Stimulated activated effector memory CD8-positive, alpha-beta T cell treated with anti-CD3 and anti-CD28 coated beads, Interleukin-12 subunit alpha, Interleukin-12 subunit beta, amount 100 ng/mL, for 72 hours (primary cell): ENCODE data around the gene HERC6.
"Not testable (repeated sequence)": the region's sequence is repeated elsewhere in the genome, so short reads cannot be mapped to it uniquely, and the experiment has no call there.

Source experiments
- ATAC-seq: fragments of 150-1000 bp; cut with Tn5 transposase; 2 replicates; pipeline ENCODE4 v1.10.0; 2021
- DNase-seq, 2 donors: peaks; one replicate each; pipeline ENCODE4 v3.0.0; 2021 to 2022; ENCODE audit warnings: low spot score in 2 of 2
- H3K27ac Mint-ChIP-seq: one replicate; pipeline ENCODE4 v1.8.0; 2022; ENCODE audit warnings: mild to moderate bottlenecking, mixed read lengths
- H3K36me3 Mint-ChIP-seq: one replicate; pipeline ENCODE4 v1.8.0; 2022; ENCODE audit warnings: mild to moderate bottlenecking, mixed read lengths
- H3K4me1 Mint-ChIP-seq: one replicate; pipeline ENCODE4 v1.8.0; 2022; ENCODE audit warnings: mixed read lengths
- H3K4me3 Mint-ChIP-seq: one replicate; pipeline ENCODE4 v1.8.0; 2022; ENCODE audit warnings: mild to moderate bottlenecking, mixed read lengths
- H3K9me3 Mint-ChIP-seq: one replicate; pipeline ENCODE4 v1.8.0; 2022; ENCODE audit warnings: mixed read lengths

The HERC6 gene

DNA sequence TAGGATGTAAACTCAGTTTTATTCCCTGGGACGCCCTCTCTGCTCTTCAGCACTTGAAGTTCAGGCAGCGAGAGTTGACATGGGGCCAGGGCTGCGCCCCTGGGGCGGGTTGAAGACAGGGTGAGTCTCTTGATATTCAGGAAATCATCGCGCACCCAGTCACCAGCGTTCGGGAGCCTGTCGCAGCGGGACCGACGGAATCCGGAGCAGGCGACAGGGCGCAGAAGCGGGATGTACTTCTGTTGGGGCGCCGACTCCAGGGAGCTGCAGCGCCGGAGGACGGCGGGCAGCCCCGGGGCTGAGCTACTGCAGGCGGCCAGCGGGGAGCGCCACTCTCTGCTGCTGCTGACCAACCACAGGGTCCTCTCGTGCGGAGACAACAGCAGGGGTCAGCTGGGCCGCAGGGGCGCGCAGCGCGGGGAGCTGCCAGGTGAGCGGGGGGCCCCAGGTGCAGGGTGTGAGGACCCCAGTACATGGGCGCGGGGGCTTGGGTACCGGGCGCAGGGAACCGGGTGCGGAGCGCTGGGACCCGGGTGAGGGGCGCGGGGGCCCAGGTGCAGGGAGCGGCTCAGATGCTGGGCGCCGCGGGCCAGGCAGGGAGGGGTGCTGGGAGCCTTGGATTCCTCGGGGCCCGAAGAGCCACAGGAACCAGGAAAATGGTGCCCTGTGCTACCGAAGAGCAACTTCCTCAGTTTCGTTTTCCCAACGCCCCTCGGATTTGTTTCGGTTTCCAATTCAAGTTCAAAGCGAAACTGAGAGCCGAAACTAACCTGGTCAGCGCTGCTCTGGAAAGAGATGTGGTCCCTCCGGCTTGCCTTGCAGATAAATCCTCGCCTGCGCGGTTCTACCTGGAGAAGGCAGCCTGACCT, at the start of gene HERC6:
Gene HERC6 (plus strand): TSS at position 162 of the 869 bp plus-strand sequence. CDS start 70 bp downstream, at position 232.
- peak within 1 kb of the TSS; percentile 85 for H3K27ac Mint-ChIP-seq
- H3K36me3 Mint-ChIP-seq = no peaks in the 10 kb centered on the region
- peak within 1 kb of the TSS; percentile 77 for H3K4me3 Mint-ChIP-seq
- DNase-seq (peak; percentile 41 to 89), ATAC-seq (peak; percentile 70)
- H3K9me3 Mint-ChIP-seq = no peaks in the 10 kb centered on the region
- peaks cover 25% of the 10 kb centered on the region for H3K4me1 Mint-ChIP-seq

DNA sequence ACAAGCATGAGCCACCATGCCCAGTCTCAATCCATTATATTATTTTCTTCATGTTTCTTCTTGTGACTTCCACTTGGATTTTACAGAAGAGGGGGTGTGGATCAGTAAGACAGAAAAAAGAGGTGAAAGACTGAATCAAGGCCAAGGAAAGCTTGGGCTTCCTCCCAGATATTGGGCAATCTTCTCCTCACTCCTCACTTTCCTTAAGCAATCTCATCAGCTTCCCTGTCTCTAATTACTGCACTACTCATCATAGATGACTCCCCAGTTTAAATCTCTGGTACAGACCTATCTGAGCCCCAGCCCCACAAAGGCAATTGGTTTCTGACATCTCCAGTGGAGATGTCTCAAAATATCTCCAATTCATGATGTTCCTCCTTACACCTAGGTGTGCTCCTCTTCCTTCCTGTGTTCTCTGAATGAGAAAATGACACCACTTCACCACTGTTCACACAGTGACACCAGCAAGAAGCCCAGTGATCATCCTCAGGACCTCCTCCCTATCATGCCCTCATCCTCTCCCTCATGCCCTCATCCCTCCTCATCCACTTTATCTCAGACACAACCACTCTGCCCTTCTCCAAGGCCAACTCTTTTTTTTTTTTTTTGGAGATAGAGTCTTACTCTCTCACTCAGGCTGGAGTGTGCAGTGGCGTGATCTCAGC, 44.8 kb upstream of the HERC6 start:
- Mint-ChIP-seq H3K36me3 (no peaks in the 10 kb centered on the region), H3K27ac (peak overlapping the region; percentile 20), H3K9me3 (no peaks in the 10 kb centered on the region), H3K4me1 (peaks cover 8% of the 10 kb centered on the region), H3K4me3 (no peak overlapping the region)
- ATAC-seq (no peak), DNase-seq (no peak)

DNA sequence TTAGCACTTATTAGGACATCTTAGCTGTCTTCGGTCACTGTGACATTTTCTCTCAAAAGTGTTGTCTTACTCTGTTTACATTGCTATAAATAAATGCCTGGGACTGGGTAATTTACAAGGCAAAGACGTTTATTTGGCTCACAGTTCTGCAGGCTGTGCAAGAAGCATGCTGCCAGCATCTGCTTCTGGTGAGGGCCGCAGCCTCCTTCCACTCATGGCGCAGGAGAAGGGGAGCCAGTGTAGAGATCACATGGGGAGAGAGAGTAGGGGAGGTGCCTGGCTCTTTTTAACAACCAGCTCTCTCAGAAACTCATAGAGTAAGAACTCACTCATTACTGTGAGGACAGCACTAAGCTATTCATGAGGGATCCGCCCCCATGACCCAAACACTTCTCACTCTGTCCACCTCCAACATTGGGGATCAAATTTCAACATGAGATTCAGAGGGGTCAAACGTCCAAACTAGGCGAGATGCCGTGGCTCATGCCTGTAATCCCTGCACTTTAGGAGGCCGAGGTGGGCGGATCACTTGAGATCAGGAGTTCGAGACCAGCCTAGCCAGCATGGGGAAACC, 43.5 kb upstream of the HERC6 start:
- Mint-ChIP-seq H3K9me3 (no peaks in the 10 kb centered on the region), H3K27ac (no peak overlapping the region), H3K4me1 (peaks cover 8% of the 10 kb centered on the region), H3K4me3 (no peak overlapping the region), H3K36me3 (no peaks in the 10 kb centered on the region)
- ATAC-seq = no peak
- no peak for DNase-seq

DNA sequence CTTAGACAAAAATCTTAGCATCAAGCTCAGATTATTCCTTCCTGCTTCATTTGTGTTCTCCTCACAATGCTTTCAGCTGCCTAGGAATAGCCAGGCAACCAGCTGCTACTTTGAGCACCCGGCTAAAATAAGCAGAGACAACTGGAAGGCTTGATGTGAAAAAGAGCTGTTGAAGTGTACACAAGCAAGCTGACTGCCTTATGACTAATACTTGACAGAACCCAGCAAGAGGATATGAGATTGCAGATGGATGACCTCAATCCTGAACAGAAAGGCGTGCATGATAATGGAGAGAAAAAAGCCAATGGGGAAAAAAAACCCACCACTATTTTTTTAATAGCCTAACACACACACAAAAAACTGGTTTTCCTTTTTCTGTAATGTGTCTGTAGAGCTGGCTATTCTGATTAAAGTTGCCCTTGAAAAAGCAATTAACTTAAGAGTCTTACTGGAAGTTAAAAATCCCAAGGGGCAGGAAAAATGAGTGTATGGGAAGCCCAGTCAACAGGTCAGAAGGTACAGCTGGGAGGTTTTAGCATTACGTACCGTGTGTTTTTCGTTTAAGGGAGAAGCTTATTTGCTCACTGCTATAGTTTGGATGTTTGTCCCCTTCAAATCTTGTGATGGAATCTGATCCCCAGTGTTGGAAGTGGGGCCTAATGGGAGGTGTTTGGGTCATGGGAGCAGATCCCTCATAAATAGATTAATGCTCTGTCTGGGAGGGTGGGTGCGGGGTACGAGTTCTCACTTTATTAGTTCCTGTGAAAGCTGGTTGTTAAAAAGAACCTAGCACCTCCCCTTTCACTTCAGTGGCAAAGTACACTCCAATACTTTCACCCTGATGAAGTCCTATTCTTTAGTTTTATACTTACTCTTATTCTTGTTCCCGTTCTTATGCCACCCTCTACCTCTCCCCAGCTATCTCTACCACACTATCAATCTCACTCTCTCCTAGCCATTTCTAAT, 37.1 kb upstream of the HERC6 start:
- ATAC-seq = peak; percentile 68
- H3K27ac Mint-ChIP-seq = no peak overlapping the region

DNA sequence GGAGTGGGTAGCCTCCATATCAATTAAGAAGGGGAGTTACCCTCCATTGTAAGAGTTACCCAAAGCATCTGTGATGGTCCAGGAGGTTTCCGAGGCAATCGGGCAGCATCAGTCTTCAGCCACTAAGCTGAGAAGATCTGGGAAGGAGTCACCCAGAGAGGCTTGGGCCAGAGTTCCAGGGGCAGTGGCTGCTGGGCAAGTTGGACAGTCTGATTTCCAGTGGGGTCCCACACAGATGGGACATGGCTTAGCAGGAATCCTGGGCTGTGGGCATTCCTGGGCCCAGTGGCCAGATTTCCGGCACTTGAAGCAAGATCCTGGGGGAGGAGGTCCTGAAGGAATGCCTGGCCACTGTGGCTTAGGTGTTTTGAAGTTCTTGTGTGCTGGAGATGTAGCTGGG, 31.8 kb upstream of the HERC6 start:
- not testable (repeated sequence) for DNase-seq, H3K9me3 Mint-ChIP-seq, H3K36me3 Mint-ChIP-seq, H3K4me3 Mint-ChIP-seq, H3K4me1 Mint-ChIP-seq, ATAC-seq, H3K27ac Mint-ChIP-seq

More for the DNA sequence above, 37.1 kb upstream of the HERC6 start:
- Mint-ChIP-seq H3K4me1 (no peaks in the 10 kb centered on the region), H3K9me3 (no peaks in the 10 kb centered on the region), H3K36me3 (no peaks in the 10 kb centered on the region), H3K4me3 (no peak overlapping the region)
- DNase-seq = no peak

DNA sequence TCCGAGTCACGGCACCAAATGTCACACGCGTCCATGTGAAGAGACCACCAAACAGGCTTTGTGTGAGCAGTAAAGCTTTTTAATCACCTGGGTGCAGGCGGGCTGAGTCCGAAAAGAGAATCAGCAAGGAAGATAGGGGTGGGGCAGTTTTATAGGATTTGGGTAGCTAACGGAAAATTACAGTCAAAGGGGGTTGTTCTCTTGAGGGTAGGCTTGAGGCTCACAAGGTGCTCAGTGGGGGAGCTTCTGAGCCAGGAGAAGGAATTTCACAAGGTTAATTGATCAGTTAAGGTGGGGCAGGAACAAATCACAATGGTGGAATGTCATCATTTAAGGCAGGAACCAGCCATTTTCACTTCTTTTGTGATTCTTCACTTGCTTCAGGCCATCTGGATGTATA, 29.9 kb upstream of the HERC6 start:
- not testable (repeated sequence) for H3K4me1 Mint-ChIP-seq, H3K36me3 Mint-ChIP-seq, H3K4me3 Mint-ChIP-seq, H3K27ac Mint-ChIP-seq, H3K9me3 Mint-ChIP-seq, DNase-seq, ATAC-seq

DNA sequence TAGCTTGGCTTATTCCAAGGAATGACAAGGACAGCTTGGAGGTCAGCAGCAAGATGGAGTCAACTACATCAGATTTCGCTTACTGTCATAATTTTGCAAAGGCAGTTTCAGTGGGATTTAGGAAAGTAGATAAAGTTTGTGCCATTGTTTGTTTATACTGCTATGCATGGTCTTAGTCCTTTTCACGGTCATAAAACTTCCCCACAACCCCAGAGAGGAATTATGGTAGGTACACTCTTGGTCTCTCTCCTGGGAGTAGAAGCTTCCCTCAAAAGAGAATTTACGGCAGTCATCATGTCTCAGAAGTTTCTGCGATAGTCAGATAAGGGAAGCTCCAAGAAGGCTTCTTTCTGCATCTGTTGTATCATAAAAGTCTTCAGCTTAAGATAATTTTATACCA, 27.9 kb upstream of the HERC6 start:
- Mint-ChIP-seq H3K9me3 (no peaks in the 10 kb centered on the region), H3K36me3 (no peaks in the 10 kb centered on the region), H3K27ac (no peak overlapping the region), H3K4me3 (no peak overlapping the region), H3K4me1 (no peaks in the 10 kb centered on the region)
- DNase-seq (no peak), ATAC-seq (no peak)

DNA sequence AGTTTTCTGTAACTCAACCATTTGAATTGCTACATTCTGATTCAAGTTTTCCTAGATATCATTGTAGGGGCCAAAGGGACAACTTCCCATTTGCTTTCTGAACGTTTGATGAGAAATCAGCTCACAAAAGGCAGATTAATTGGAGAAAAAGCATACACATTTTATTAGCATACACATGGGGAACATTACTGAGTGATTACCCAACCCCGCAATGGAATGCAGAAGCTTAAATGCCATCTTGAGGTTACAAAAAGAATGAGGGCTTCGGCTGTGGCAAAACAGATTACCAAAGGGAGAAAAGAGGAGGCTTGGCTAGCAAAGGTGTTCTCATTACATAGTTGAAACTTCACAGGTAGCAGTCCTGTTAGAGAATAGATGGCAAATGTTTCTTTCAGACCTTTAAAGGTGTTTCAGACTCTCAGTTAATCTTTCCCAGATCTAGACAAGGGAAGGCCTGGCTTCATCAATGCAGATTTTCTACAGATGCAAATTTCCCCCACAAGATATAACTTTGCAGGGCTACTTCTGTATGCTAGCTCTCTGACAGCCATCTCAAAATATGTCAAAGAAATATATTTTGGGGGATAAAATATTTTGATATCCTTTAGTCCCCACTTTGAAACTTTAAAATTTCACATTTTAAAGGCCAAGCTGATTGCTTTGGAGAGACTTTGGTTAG, 26.5 kb upstream of the HERC6 start:
- Mint-ChIP-seq H3K9me3 (no peaks in the 10 kb centered on the region), H3K4me1 (no peaks in the 10 kb centered on the region), H3K36me3 (no peaks in the 10 kb centered on the region), H3K4me3 (no peak overlapping the region), H3K27ac (no peak overlapping the region)
- no peak for ATAC-seq
- no peak for DNase-seq

DNA sequence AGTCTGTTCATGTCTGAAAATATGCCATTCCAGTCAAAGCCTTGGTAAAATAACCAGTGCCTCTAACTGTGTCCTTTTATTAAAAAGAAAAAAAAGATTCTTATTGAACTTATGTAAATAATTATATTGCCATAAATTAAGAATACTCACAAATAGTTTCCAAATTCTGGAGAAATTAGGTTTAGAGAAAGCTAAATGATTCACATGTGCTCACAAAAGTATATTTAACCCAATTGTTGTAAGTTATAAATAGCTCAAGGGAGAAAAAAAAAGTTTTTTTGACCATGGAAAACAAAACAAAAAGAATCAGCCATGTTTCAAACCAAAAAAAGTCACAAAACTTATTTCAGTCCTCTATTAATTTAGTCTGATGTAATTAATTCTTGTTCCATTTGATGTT, 25.3 kb upstream of the HERC6 start:
- ATAC-seq = no peak

DNA sequence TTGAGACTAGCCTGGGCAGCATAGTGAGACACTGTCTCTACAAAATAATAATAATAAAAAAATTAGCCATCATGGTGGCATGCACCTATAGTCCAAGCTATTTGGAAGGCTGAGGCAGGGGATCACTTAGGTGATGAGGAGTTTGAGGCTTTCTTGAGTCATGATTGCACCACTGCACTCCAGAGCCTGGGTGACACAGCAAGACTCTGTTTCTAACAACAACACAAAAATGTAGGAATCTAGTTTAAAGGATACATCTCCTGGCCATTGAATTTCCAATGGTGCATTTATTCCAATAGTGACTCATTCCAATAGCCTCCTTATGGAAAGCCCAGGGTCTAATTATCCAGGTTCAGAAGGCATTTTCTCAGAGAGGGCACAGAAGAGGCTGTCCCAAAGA, 21.9 kb upstream of the HERC6 start:
- no peaks in the 10 kb centered on the region for H3K9me3 Mint-ChIP-seq
- H3K4me1 Mint-ChIP-seq = no peaks in the 10 kb centered on the region
- no peaks in the 10 kb centered on the region for H3K36me3 Mint-ChIP-seq
- H3K4me3 Mint-ChIP-seq = no peak overlapping the region
- ATAC-seq (no peak), DNase-seq (no peak)
- H3K27ac Mint-ChIP-seq = no peak overlapping the region

More for the DNA sequence above, 25.3 kb upstream of the HERC6 start:
- Mint-ChIP-seq H3K4me3 (no peak overlapping the region), H3K27ac (no peak overlapping the region), H3K36me3 (no peaks in the 10 kb centered on the region), H3K9me3 (no peaks in the 10 kb centered on the region), H3K4me1 (no peaks in the 10 kb centered on the region)
- DNase-seq = no peak

DNA sequence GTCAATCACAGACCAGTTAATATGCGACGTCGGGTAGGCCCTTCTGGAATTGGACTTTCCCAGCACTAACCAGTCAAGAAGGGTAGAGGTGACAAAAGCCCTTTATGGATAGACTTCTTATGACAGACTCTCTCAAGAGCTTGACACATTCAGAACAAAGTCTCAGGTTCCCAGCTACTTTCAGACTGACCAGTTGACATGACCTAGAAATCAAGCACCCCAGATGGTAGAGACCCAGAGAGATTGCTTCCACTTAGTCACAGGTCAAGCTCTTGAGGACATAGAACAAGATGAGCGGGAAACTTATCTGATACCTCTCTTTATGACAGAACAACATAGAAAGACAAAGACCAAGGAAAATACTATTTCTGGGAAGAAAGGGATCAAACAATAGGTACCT, 21.4 kb upstream of the HERC6 start:
- H3K36me3 Mint-ChIP-seq = no peaks in the 10 kb centered on the region
- no peak overlapping the region for H3K4me3 Mint-ChIP-seq
- H3K4me1 Mint-ChIP-seq = no peaks in the 10 kb centered on the region

DNA sequence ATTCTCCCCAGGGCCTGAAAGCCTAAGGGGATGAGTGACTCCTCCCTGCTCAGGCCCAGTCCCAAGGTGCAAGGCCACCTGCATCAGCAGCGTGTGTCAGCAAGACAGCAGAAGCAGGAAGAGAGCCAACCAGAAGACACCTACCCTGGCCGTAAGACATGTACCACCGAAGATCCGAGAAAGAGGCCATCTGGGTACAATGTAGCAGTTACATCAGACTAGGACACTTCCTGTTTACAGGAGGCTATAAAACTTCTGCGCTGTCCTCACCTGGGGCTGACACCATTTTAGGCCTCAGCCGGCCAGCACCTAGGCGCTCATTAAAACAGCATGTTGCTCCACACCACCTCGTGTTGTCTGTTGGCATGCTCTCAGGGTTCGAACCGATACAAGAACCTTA, 19.1 kb upstream of the HERC6 start:
- peaks cover 8% of the 10 kb centered on the region for H3K9me3 Mint-ChIP-seq
- H3K36me3 Mint-ChIP-seq = no peaks in the 10 kb centered on the region
- ATAC-seq = no peak
- no peak overlapping the region for H3K27ac Mint-ChIP-seq
- no peak overlapping the region for H3K4me3 Mint-ChIP-seq
- DNase-seq = no peak
- no peaks in the 10 kb centered on the region for H3K4me1 Mint-ChIP-seq

More for the DNA sequence above, 21.4 kb upstream of the HERC6 start:
- H3K9me3 Mint-ChIP-seq = no peaks in the 10 kb centered on the region
- no peak overlapping the region for H3K27ac Mint-ChIP-seq
- DNase-seq = no peak
- ATAC-seq = no peak

DNA sequence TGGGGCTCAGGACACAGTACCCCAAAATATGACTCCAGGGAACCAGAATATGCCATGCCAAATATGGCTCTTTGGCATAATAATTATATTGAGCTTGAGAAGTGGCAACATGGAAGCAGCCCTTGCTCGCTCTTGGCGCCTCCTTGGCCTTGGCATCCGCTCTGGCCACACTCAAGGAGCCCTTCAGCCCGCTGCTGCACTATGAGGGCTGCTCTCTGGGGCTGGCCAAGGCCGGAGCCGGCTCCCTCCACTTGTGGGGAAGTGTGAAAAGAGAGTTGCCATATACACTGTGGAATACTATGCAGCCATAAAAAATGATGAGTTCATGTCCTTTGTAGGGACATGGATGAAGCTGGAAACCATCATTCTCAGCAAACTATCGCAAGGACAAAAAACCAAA, 18.4 kb upstream of the HERC6 start:
- Mint-ChIP-seq H3K36me3 (no peaks in the 10 kb centered on the region), H3K4me3 (no peak overlapping the region), H3K9me3 (peaks cover 8% of the 10 kb centered on the region), H3K4me1 (no peaks in the 10 kb centered on the region), H3K27ac (no peak overlapping the region)
- DNase-seq (no peak), ATAC-seq (no peak)

DNA sequence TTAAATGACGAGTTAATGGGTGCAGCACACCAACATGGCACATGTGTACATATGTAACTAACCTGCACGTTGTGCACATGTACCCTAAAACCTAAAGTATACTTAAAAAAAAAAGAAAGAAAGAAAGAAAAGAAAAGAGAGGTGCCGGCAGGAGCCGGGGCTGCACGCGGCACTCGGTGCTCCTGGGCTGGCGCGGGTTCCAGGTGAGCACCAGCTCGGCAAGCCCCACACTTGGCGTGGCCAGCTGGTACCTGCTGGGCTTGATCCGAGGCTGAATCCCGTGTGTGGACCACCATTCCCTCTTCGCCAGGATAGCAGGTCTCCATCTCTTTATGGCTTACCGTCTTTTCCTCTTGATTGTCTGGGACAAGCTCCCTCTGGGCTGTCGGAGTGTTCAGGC, 17.9 kb upstream of the HERC6 start:
- Mint-ChIP-seq H3K36me3 (no peaks in the 10 kb centered on the region), H3K4me3 (no peak overlapping the region), H3K9me3 (peaks cover 8% of the 10 kb centered on the region), H3K4me1 (no peaks in the 10 kb centered on the region), H3K27ac (no peak overlapping the region)
- ATAC-seq = no peak
- no peak for DNase-seq
